CD4-positive, CD25-positive, alpha-beta regulatory T cell (primary cell): ENCODE measurements around the gene ADM. TPM values are rescaled to one million over a fixed set of nuclear protein-coding genes. Genes with fewer than 3 reads are reported as not detected.

Experiments used
- ATAC-seq, 2 donors: fragments of 150-1000 bp; cut with Tn5 transposase; one replicate each; pipeline ENCODE4 v1.10.0; 2021; ENCODE audit warnings: low read depth in 2 of 2, moderate number of reproducible peaks in 2 of 2, moderate library complexity in 1 of 2
- DNase-seq, 3 donors: peaks; one replicate each; pipeline versions ENCODE4 v3.0.0 to v3.0.0-alpha.2; 2012 to 2022; ENCODE audit warnings: mixed read lengths in 1 of 3
- H3K27ac ChIP-seq: one replicate; pipeline ENCODE4 v1.7.0; 2013; ENCODE audit warnings: mild to moderate bottlenecking, low read length; ENCODE audit not compliant: insufficient read depth, poor library complexity, severe bottlenecking
- H3K27me3 ChIP-seq: one replicate; pipeline ENCODE4 v1.7.0; 2013; ENCODE audit warnings: low read length; ENCODE audit not compliant: control insufficient read depth, insufficient read depth
- H3K36me3 ChIP-seq: one replicate; pipeline ENCODE4 v1.7.0; 2013; ENCODE audit warnings: mild to moderate bottlenecking, low read length, moderate library complexity; ENCODE audit not compliant: control insufficient read depth, insufficient read depth
- H3K4me1 ChIP-seq: 2 replicates; pipeline ENCODE4 v1.7.0; 2013; ENCODE audit warnings: mild to moderate bottlenecking, low read length; ENCODE audit not compliant: insufficient read depth, control insufficient read depth, poor library complexity, severe bottlenecking
- H3K4me3 ChIP-seq: one replicate; pipeline ENCODE4 v1.7.0; 2013; ENCODE audit warnings: low read depth, mild to moderate bottlenecking, low read length, moderate library complexity
- H3K9me3 ChIP-seq, 2 experiments: 1 replicate in 1 of 2; 2 replicates in 1 of 2; pipeline ENCODE4 v1.7.0; 2013; ENCODE audit warnings: low read length in 2 of 2, mild to moderate bottlenecking in 1 of 2, moderate library complexity in 1 of 2; ENCODE audit not compliant: control insufficient read depth in 2 of 2
- H3K27ac Mint-ChIP-seq, 3 donors: one replicate each; pipeline ENCODE4 v1.8.0; 2020 to 2022; ENCODE audit warnings: mild to moderate bottlenecking in 3 of 3, mixed read lengths in 3 of 3, moderate library complexity in 2 of 3
- H3K27me3 Mint-ChIP-seq: one replicate; pipeline ENCODE4 v1.8.0; 2022; ENCODE audit warnings: mild to moderate bottlenecking, mixed read lengths
- H3K36me3 Mint-ChIP-seq: one replicate; pipeline ENCODE4 v1.8.0; 2020; ENCODE audit warnings: mixed read lengths
- H3K4me1 Mint-ChIP-seq, 4 donors: one replicate each; pipeline ENCODE4 v1.8.0; 2020 to 2022; ENCODE audit warnings: mixed read lengths in 4 of 4, mild to moderate bottlenecking in 1 of 4
- H3K4me3 Mint-ChIP-seq, 4 donors: one replicate each; pipeline ENCODE4 v1.8.0; 2020 to 2022; ENCODE audit warnings: mild to moderate bottlenecking in 4 of 4, mixed read lengths in 4 of 4, moderate library complexity in 3 of 4
- H3K9me3 Mint-ChIP-seq, 7 donors: one replicate each; pipeline ENCODE4 v1.8.0; 2020 to 2022; ENCODE audit warnings: mixed read lengths in 7 of 7, mild to moderate bottlenecking in 3 of 7, moderate library complexity in 2 of 7
- polyA plus RNA-seq, 4 donors: library from polyadenylated mRNA; unstranded; fragments of 300-500 nt; fragmentation: Illumina TruSeq; gene quantifications; one replicate each; pipeline ENCODE4 v1.2.3, GENCODE V29; 2021
- total RNA-seq: library from RNA; stranded (reverse); gene quantifications from one replicate; pipeline ENCODE4 v1.2.3, GENCODE V29; 2022

ADM gene
- total and polyA plus RNA-seq, 5 donors from 2014 or later = 0.39 TPM; not detected in 4

DNA sequence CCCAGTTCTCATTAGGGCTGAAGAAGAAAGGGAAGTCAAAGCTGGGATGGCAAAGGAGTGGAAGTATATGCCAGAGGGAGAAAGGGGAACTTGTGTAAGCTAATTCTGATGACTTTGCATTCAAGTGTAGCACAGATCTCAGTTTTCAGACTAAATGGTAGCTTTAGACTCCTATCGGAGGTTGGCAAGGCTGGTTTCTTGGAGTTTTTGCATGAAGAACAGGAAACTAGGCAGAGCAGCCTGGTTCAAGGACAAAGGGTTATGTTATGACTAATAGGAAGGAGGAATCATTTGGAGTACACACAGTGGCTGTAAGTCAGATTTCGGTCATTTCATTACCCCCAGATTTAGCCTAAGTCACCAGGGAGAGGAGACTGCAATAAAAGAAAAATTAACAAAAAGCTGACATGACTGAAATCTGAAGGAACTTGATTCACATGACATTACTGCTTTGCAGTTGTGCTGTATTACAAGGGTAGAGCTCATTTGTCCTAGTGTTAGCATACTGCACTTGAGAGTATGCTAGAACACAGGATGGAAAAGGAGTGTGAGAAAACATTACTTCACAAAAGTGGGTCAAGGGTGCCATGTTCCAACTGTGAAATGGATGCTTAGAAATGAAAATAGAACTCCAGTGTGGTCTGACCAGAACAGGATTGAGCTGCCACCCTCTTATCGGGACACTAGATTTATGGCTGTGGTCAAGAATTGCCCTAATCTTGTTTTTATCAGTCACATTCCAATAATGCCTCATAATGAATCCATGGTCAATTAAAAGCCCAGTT, 23.6 kb downstream of the ADM start:
- no peak overlapping the region for H3K27ac ChIP-seq
- Mint-ChIP-seq H3K9me3 (no peaks in the 10 kb centered on the region), H3K4me3 (no peak overlapping the region), H3K27me3 (peaks cover 19% of the 10 kb centered on the region), H3K4me1 (no peaks in the 10 kb centered on the region), H3K36me3 (no peaks in the 10 kb centered on the region), H3K27ac (no peak overlapping the region)
- DNase-seq = no peak
- no peaks in the 10 kb centered on the region for H3K4me1 ChIP-seq
- H3K4me3 ChIP-seq = no peak overlapping the region
- H3K36me3 ChIP-seq = no peaks in the 10 kb centered on the region
- no peak for ATAC-seq
- no peaks in the 10 kb centered on the region for H3K9me3 ChIP-seq
- peaks cover 4% of the 10 kb centered on the region for H3K27me3 ChIP-seq

- Histone ChIP-seq H3K4me3 (no peak overlapping the region), H3K27ac (no peak overlapping the region), H3K4me1 (no peaks in the 10 kb centered on the region), H3K27me3 (peaks cover 3% of the 10 kb centered on the region), H3K36me3 (no peaks in the 10 kb centered on the region), H3K9me3 (no peaks in the 10 kb centered on the region)
- Mint-ChIP-seq H3K36me3 (no peaks in the 10 kb centered on the region), H3K4me3 (no peak overlapping the region), H3K4me1 (no peaks in the 10 kb centered on the region), H3K9me3 (peaks cover 0 to 2% (median 0%) of the 10 kb centered on the region in 7 donors), H3K27me3 (peaks cover 23% of the 10 kb centered on the region), H3K27ac (no peak overlapping the region)
- DNase-seq = no peak
- ATAC-seq = no peak
Measured at GRCh38 chr11:10329356-10329755, 24.5 kb downstream of the ADM start.

DNA sequence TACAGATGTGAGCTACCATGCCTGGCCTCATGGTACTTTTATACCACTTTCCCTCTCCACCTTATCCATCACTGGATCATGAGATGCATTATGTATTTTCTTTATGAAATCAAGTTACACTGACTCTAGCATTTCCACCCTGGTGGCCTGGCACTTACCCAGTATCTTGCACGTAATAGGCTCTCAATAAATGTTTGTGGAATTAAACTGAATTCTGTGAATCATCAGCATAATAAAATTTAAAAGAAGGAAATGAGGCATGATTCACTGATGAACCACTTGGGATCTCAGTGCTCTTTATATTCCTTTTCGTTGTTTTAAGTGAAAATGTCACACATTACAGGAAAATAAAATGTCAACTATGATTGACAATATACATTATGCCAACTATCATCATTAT, 25.1 kb downstream of the ADM start:
- no peak overlapping the region for H3K4me3 ChIP-seq
- no peak overlapping the region for H3K4me3 Mint-ChIP-seq
- H3K27me3 ChIP-seq = peaks cover 3% of the 10 kb centered on the region
- H3K36me3 Mint-ChIP-seq = no peaks in the 10 kb centered on the region
- H3K27ac ChIP-seq = no peak overlapping the region
- peaks cover 0 to 5% (median 0%) of the 10 kb centered on the region in 7 donors for H3K9me3 Mint-ChIP-seq
- no peak overlapping the region for H3K27ac Mint-ChIP-seq
- no peaks in the 10 kb centered on the region for H3K36me3 ChIP-seq
- no peaks in the 10 kb centered on the region for H3K4me1 ChIP-seq
- no peaks in the 10 kb centered on the region for H3K9me3 ChIP-seq
- DNase-seq (no peak), ATAC-seq (no peak)
- H3K27me3 Mint-ChIP-seq = peaks cover 22% of the 10 kb centered on the region
- H3K4me1 Mint-ChIP-seq = peaks cover 0 to 4% (median 0%) of the 10 kb centered on the region in 4 donors

GRCh38 chr11:10331548-10332289, 26.8 kb downstream of the ADM start:
- Mint-ChIP-seq H3K4me1 (peaks cover 0 to 4% (median 0%) of the 10 kb centered on the region in 4 donors), H3K27me3 (peaks cover 22% of the 10 kb centered on the region), H3K36me3 (no peaks in the 10 kb centered on the region), H3K27ac (no peak overlapping the region), H3K9me3 (peaks cover 0 to 5% (median 0%) of the 10 kb centered on the region in 7 donors), H3K4me3 (no peak overlapping the region)
- Histone ChIP-seq H3K4me3 (no peak overlapping the region), H3K27me3 (peaks cover 3% of the 10 kb centered on the region), H3K27ac (no peak overlapping the region), H3K9me3 (no peaks in the 10 kb centered on the region), H3K36me3 (no peaks in the 10 kb centered on the region), H3K4me1 (no peaks in the 10 kb centered on the region)
- DNase-seq (no peak), ATAC-seq (no peak)

GRCh38 chr11:10333490-10333889, 28.6 kb downstream of the ADM start:
- no peaks in the 10 kb centered on the region for H3K36me3 Mint-ChIP-seq
- H3K27me3 Mint-ChIP-seq = peaks cover 18% of the 10 kb centered on the region

GRCh38 chr11:10338287-10338686, 33.4 kb downstream of the ADM start:
- Mint-ChIP-seq H3K36me3 (no peaks in the 10 kb centered on the region), H3K4me1 (peaks cover 0 to 4% (median 0%) of the 10 kb centered on the region in 4 donors), H3K27me3 (peaks cover 13% of the 10 kb centered on the region), H3K9me3 (peaks cover 0 to 5% (median 0%) of the 10 kb centered on the region in 7 donors), H3K27ac (no peak overlapping the region), H3K4me3 (no peak overlapping the region)
- ATAC-seq (no peak), DNase-seq (no peak)
- H3K4me3 ChIP-seq = no peak overlapping the region
- H3K27me3 ChIP-seq = peaks cover 2% of the 10 kb centered on the region
- no peaks in the 10 kb centered on the region for H3K9me3 ChIP-seq
- H3K36me3 ChIP-seq = no peaks in the 10 kb centered on the region
- no peaks in the 10 kb centered on the region for H3K4me1 ChIP-seq
- H3K27ac ChIP-seq = no peak overlapping the region

More at GRCh38 chr11:10333490-10333889, 28.6 kb downstream of the ADM start:
- Mint-ChIP-seq H3K27ac (no peak overlapping the region), H3K4me1 (peaks cover 0 to 4% (median 0%) of the 10 kb centered on the region in 4 donors), H3K4me3 (no peak overlapping the region), H3K9me3 (peaks cover 0 to 5% (median 0%) of the 10 kb centered on the region in 7 donors)
- Histone ChIP-seq H3K27me3 (peaks cover 3% of the 10 kb centered on the region), H3K4me1 (no peaks in the 10 kb centered on the region), H3K27ac (no peak overlapping the region), H3K4me3 (no peak overlapping the region), H3K9me3 (no peaks in the 10 kb centered on the region), H3K36me3 (no peaks in the 10 kb centered on the region)
- no peak for ATAC-seq
- no peak for DNase-seq

DNA sequence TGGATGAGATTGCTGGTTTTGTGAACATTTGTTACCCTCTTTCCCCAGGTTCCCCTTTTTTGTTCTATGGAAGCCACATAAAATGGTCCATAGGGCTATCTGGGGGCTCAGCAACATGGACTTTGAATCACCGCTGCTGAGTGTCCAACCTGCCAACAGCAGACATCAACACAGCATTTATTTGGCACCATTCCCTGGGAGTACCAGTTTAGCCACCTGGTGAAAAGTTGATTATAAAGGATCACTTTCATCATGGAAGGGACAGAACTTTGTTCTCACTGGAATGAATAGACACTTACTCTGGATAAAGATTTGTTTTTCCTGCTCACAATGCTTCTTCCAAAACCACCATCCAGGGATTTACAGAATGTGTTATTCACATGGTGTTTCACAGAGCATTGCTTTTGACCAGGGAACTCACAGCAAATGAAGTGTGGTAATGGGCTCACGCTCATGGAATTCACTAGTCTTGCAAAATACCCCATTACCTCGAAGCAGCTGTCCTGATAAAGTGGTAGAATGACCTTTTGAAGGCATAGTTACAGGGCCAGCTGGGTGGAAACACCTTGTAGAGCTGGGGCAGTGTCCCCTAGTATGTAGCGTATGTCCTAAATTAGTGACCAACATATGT, 43.9 kb downstream of the ADM start:
- Histone ChIP-seq H3K27me3 (peaks cover 2% of the 10 kb centered on the region), H3K36me3 (no peaks in the 10 kb centered on the region), H3K27ac (no peak overlapping the region), H3K4me3 (no peak overlapping the region), H3K9me3 (no peaks in the 10 kb centered on the region), H3K4me1 (no peaks in the 10 kb centered on the region)
- Mint-ChIP-seq H3K4me1 (no peaks in the 10 kb centered on the region), H3K36me3 (no peaks in the 10 kb centered on the region), H3K27me3 (peaks cover 4% of the 10 kb centered on the region), H3K9me3 (peaks cover 0 to 3% (median 0%) of the 10 kb centered on the region in 7 donors), H3K4me3 (no peak overlapping the region), H3K27ac (no peak overlapping the region)
- DNase-seq (no peak), ATAC-seq (no peak)
